GM23338 (cell line): ENCODE results near the gene DNMT1. TPM values are rescaled to one million over a fixed set of nuclear protein-coding genes. Genes with fewer than 3 reads are reported as not detected.

Experiments
- ATAC-seq: fragments of 200-7000 bp; cut with Tn5 transposase; 3 replicates; pipeline ENCODE4 v1.9.1; 2020
- DNase-seq: peaks from one replicate; pipeline ENCODE4 v3.0.0-alpha.2; 2015; ENCODE audit warnings: low spot score
- H2AFZ ChIP-seq: fragments of 200-600 bp; sonication (generic); 2 replicates; pipeline ENCODE4 v1.8.0; 2016; ENCODE audit warnings: antibody characterized with exemption, mild to moderate bottlenecking, moderate library complexity
- H3F3A ChIP-seq: fragments of 200-600 bp; sonication (generic); replicated peaks from 2 replicates; pipeline ENCODE4 v1.8.0; 2017; ENCODE audit warnings: antibody characterized with exemption, mixed run types, low read depth
- H3K27ac ChIP-seq: fragments of 200-600 bp; sonication (generic); 2 replicates; pipeline ENCODE4 v1.6.1; 2016; ENCODE audit warnings: low read depth
- H3K27me3 ChIP-seq: fragments of 200-600 bp; sonication (generic); 2 replicates; pipeline ENCODE4 v1.8.0; 2016; ENCODE audit warnings: mild to moderate bottlenecking, mixed run types, moderate library complexity; ENCODE audit not compliant: insufficient read depth
- H3K36me3 ChIP-seq: fragments of 200-600 bp; sonication (generic); 2 replicates; pipeline ENCODE4 v1.8.0; 2016; ENCODE audit warnings: mild to moderate bottlenecking; ENCODE audit not compliant: insufficient read depth
- H3K4me1 ChIP-seq: fragments of 200-600 bp; sonication (generic); 2 replicates; pipeline ENCODE4 v1.8.0; 2016; ENCODE audit warnings: mild to moderate bottlenecking, moderate library complexity; ENCODE audit not compliant: insufficient read depth
- H3K4me2 ChIP-seq: fragments of 200-600 bp; sonication (generic); 2 replicates; pipeline ENCODE4 v1.7.1; 2017; ENCODE audit warnings: mixed run types
- H3K4me3 ChIP-seq: fragments of 200-600 bp; sonication (generic); 2 replicates; pipeline ENCODE4 v1.6.1; 2016; ENCODE audit warnings: mixed run types
- H3K79me2 ChIP-seq: fragments of 200-600 bp; sonication (generic); replicated peaks from 2 replicates; pipeline ENCODE4 v1.8.0; 2017; ENCODE audit warnings: mild to moderate bottlenecking; ENCODE audit not compliant: insufficient read depth
- H3K9me2 ChIP-seq: fragments of 200-600 bp; sonication (generic); 2 replicates; pipeline ENCODE4 v1.8.0; 2017; ENCODE audit not compliant: insufficient read depth
- H4K20me1 ChIP-seq: fragments of 200-600 bp; sonication (generic); replicated peaks from 2 replicates; pipeline ENCODE4 v1.8.0; 2017; ENCODE audit warnings: mild to moderate bottlenecking; ENCODE audit not compliant: insufficient read depth
- H3K27ac Mint-ChIP-seq: 2 replicates; pipeline ENCODE4 v1.8.0; 2020; ENCODE audit warnings: inconsistent platforms, mild to moderate bottlenecking, moderate library complexity, mixed read lengths
- H3K27me3 Mint-ChIP-seq: 3 replicates; pipeline ENCODE4 v1.8.0; 2022; ENCODE audit warnings: low read depth, mild to moderate bottlenecking, moderate library complexity, mixed read lengths, inconsistent platforms; ENCODE audit not compliant: insufficient read depth, poor library complexity
- H3K36me3 Mint-ChIP-seq: 3 replicates; pipeline ENCODE4 v1.8.0; 2021; ENCODE audit warnings: low read depth, mild to moderate bottlenecking, inconsistent platforms, moderate library complexity, mixed read lengths
- H3K4me1 Mint-ChIP-seq: 3 replicates; pipeline ENCODE4 v1.8.0; 2020; ENCODE audit warnings: mild to moderate bottlenecking, inconsistent platforms, mixed read lengths
- H3K4me3 Mint-ChIP-seq: 3 replicates; pipeline ENCODE4 v1.8.0; 2021; ENCODE audit warnings: moderate library complexity, mild to moderate bottlenecking, inconsistent platforms, mixed read lengths
- H3K9me3 Mint-ChIP-seq: 3 replicates; pipeline ENCODE4 v1.8.0; 2020; ENCODE audit warnings: moderate library complexity, mild to moderate bottlenecking, inconsistent platforms, mixed read lengths
- CREB1 ChIP-seq: fragments of 250-450 bp; sonication (Bioruptor Pico); IDR thresholded peaks from 2 replicates; pipeline ENCODE4 v1.5.0; 2020; ENCODE audit warnings: low read depth, mild to moderate bottlenecking, moderate library complexity
- EZH2 ChIP-seq: fragments of 200-600 bp; sonication (generic); IDR thresholded peaks from one replicate; pipeline ENCODE4 v1.8.0; 2017; ENCODE audit warnings: antibody characterized with exemption, mild to moderate bottlenecking, low read depth; ENCODE audit not compliant: unreplicated experiment
- NANOG ChIP-seq: IDR thresholded peaks from 2 replicates; pipeline ENCODE4 v1.6.1; 2016; ENCODE audit warnings: antibody characterized with exemption, borderline replicate concordance
- ZNF114 ChIP-seq: fragments of 250-450 bp; sonication (Bioruptor Pico); IDR thresholded peaks from 2 replicates; pipeline ENCODE4 v1.5.0; 2020; ENCODE audit warnings: mild to moderate bottlenecking, moderate library complexity
- ZNF331 ChIP-seq: fragments of 250-450 bp; sonication (Bioruptor Pico); IDR thresholded peaks from 2 replicates; pipeline ENCODE4 v1.5.0; 2020; ENCODE audit warnings: low read depth, mild to moderate bottlenecking, moderate library complexity
- polyA plus RNA-seq: library from polyadenylated mRNA; unstranded; fragments of >200 nt; fragmentation: Nextera tagmentation; extraction: Ambion mirVana; gene quantifications from 2 replicates; pipeline ENCODE4 v1.2.1, GENCODE V29; 2016
- total RNA-seq: library from RNA; depleted of rRNA; stranded (reverse); fragments of >200 nt; shearing (Covaris generic); gene quantifications from 2 replicates; pipeline ENCODE4 v1.2.3, GENCODE V29; 2014
- TF ChIP-seq, protein P1 (sequence below): fragments of 250-450 bp; sonication (Bioruptor Pico); IDR thresholded peaks from 2 replicates; pipeline ENCODE4 v1.5.0; 2020; ENCODE audit warnings: mild to moderate bottlenecking, moderate library complexity
- TF ChIP-seq, protein P2 (sequence below): IDR thresholded peaks from one replicate; pipeline ENCODE4 v1.6.1; 2018; ENCODE audit warnings: antibody characterized with exemption; ENCODE audit not compliant: unreplicated experiment

DNMT1 gene
- total and polyA plus RNA-seq, 2 experiments from 2014 or later, result 238 to 589 TPM

DNA sequence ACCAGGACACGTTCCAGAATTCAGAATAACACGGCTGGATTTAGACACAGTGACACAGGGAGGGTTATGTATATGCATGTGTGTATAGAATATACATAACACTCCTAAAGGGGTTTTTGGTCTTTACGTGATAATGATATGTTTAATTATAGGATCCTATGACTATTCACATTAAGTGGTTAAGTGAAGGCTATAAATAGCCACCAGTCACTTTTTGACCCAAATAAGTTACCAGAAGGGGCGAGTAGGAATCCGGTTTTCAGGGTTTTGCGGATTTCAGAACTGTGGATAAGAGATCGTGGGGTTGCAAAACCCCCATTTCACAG is 99.2 kb downstream of the DNMT1 start (continued):
- TF ChIP-seq, protein P1, sequence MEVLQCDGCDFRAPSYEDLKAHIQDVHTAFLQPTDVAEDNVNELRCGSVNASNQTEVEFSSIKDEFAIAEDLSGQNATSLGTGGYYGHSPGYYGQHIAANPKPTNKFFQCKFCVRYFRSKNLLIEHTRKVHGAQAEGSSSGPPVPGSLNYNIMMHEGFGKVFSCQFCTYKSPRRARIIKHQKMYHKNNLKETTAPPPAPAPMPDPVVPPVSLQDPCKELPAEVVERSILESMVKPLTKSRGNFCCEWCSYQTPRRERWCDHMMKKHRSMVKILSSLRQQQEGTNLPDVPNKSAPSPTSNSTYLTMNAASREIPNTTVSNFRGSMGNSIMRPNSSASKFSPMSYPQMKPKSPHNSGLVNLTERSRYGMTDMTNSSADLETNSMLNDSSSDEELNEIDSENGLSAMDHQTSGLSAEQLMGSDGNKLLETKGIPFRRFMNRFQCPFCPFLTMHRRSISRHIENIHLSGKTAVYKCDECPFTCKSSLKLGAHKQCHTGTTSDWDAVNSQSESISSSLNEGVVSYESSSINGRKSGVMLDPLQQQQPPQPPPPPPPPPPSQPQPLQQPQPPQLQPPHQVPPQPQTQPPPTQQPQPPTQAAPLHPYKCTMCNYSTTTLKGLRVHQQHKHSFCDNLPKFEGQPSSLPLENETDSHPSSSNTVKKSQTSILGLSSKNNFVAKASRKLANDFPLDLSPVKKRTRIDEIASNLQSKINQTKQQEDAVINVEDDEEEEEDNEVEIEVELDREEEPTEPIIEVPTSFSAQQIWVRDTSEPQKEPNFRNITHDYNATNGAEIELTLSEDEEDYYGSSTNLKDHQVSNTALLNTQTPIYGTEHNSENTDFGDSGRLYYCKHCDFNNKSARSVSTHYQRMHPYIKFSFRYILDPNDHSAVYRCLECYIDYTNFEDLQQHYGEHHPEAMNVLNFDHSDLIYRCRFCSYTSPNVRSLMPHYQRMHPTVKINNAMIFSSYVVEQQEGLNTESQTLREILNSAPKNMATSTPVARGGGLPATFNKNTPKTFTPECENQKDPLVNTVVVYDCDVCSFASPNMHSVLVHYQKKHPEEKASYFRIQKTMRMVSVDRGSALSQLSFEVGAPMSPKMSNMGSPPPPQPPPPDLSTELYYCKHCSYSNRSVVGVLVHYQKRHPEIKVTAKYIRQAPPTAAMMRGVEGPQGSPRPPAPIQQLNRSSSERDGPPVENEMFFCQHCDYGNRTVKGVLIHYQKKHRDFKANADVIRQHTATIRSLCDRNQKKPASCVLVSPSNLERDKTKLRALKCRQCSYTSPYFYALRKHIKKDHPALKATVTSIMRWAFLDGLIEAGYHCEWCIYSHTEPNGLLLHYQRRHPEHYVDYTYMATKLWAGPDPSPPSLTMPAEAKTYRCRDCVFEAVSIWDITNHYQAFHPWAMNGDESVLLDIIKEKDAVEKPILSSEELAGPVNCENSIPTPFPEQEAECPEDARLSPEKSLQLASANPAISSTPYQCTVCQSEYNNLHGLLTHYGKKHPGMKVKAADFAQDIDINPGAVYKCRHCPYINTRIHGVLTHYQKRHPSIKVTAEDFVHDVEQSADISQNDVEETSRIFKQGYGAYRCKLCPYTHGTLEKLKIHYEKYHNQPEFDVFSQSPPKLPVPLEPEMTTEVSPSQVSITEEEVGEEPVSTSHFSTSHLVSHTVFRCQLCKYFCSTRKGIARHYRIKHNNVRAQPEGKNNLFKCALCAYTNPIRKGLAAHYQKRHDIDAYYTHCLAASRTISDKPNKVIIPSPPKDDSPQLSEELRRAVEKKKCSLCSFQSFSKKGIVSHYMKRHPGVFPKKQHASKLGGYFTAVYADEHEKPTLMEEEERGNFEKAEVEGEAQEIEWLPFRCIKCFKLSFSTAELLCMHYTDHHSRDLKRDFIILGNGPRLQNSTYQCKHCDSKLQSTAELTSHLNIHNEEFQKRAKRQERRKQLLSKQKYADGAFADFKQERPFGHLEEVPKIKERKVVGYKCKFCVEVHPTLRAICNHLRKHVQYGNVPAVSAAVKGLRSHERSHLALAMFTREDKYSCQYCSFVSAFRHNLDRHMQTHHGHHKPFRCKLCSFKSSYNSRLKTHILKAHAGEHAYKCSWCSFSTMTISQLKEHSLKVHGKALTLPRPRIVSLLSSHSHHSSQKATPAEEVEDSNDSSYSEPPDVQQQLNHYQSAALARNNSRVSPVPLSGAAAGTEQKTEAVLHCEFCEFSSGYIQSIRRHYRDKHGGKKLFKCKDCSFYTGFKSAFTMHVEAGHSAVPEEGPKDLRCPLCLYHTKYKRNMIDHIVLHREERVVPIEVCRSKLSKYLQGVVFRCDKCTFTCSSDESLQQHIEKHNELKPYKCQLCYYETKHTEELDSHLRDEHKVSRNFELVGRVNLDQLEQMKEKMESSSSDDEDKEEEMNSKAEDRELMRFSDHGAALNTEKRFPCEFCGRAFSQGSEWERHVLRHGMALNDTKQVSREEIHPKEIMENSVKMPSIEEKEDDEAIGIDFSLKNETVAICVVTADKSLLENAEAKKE, result no peak
- TF ChIP-seq CREB1 (CRISPR knock-in tag), result no peak
- no peak for TF ChIP-seq EZH2
- no peak for TF ChIP-seq ZNF331 (CRISPR knock-in tag)
- TF ChIP-seq NANOG, result no peak

DNA sequence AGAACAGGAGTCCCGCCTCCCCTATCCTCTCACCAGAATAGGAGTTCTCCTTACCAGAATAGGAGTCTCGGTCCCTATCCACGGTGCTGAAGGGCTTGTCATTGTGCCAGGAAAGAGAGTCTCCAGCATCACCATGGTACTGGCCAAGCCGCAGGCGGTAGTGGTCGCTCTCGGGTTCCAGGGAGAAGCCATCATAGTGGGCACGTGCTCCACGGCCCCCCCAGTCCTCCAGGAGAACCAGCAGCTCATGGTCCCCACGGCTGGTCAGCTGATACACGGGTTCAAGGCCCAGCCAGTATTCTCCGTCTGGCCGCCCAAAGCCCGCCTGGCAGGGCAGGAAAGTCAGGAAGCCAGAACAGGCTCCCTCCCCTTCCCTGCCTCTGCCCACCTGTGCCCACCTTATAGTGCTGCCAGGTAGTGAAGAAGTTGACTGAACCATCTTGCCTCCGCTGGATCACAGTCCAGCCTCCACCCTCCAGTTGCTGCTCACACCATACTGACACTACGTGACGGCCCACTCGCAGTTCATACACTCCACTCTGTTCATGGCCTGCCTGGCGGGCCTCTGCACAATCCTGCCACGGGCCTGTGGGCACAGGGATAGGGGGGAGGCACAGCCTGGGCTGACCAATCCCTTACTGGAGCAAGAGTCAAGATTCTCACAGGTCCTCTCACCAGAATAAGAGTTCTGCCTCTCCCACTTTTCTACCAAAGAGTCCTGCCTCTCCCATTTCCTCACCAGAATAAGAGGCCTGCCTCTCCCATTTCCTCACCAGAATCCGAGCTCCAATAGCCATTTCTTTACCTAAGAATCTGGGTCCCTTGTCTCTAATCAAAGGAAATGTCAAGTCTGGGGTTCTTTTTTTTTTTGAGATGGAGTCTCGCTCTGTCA is 101.2 kb downstream of the DNMT1 start:
- no peaks in the 10 kb centered on the region; the same call in 2 of the 3 replicates for H3K9me3 Mint-ChIP-seq
- Histone ChIP-seq H2AFZ (no peak overlapping the region), H3K36me3 (no peaks in the 10 kb centered on the region), H3K27ac (no peak overlapping the region), H3K4me2 (no peak overlapping the region), H3K4me1 (no peaks in the 10 kb centered on the region; the same call in 1 of the 2 replicates), H4K20me1 (no peaks in the 10 kb centered on the region; the same call in 1 of the 2 replicates), H3K9me2 (no peaks in the 10 kb centered on the region), H3K27me3 (peaks cover 29% of the 10 kb centered on the region), H3F3A (peaks cover 5% of the 10 kb centered on the region), H3K79me2 (no peaks in the 10 kb centered on the region), H3K4me3 (no peak overlapping the region)
- H3K27ac Mint-ChIP-seq, result no peak overlapping the region
- peaks cover 28% of the 10 kb centered on the region for H3K27me3 Mint-ChIP-seq
- DNase-seq, result peak; percentile 54
- peaks cover 15% of the 10 kb centered on the region for H3K36me3 Mint-ChIP-seq
- no peak for ATAC-seq
- no peaks in the 10 kb centered on the region; the same call in 2 of the 3 replicates for H3K4me1 Mint-ChIP-seq
- no peak overlapping the region for H3K4me3 Mint-ChIP-seq
- TF ChIP-seq ZNF114 (no peak), CREB1 (CRISPR knock-in tag) (no peak)
- TF ChIP-seq, protein P2, sequence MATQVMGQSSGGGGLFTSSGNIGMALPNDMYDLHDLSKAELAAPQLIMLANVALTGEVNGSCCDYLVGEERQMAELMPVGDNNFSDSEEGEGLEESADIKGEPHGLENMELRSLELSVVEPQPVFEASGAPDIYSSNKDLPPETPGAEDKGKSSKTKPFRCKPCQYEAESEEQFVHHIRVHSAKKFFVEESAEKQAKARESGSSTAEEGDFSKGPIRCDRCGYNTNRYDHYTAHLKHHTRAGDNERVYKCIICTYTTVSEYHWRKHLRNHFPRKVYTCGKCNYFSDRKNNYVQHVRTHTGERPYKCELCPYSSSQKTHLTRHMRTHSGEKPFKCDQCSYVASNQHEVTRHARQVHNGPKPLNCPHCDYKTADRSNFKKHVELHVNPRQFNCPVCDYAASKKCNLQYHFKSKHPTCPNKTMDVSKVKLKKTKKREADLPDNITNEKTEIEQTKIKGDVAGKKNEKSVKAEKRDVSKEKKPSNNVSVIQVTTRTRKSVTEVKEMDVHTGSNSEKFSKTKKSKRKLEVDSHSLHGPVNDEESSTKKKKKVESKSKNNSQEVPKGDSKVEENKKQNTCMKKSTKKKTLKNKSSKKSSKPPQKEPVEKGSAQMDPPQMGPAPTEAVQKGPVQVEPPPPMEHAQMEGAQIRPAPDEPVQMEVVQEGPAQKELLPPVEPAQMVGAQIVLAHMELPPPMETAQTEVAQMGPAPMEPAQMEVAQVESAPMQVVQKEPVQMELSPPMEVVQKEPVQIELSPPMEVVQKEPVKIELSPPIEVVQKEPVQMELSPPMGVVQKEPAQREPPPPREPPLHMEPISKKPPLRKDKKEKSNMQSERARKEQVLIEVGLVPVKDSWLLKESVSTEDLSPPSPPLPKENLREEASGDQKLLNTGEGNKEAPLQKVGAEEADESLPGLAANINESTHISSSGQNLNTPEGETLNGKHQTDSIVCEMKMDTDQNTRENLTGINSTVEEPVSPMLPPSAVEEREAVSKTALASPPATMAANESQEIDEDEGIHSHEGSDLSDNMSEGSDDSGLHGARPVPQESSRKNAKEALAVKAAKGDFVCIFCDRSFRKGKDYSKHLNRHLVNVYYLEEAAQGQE, result peak; percentile 81
